Skeletal muscle satellite cell (primary cell): ENCODE measurements around the gene S100A9.
"Not testable (repeated sequence)": the region's sequence is repeated elsewhere in the genome, so short reads cannot be mapped to it uniquely, and the experiment has no call there.

Experiments used
- H3K27me3 ChIP-seq: 2 replicates; pipeline ENCODE4 v1.7.0; 2013; ENCODE audit warnings: low read length; ENCODE audit not compliant: control insufficient read depth, insufficient read depth
- H3K36me3 ChIP-seq: 2 replicates; pipeline ENCODE4 v1.7.0; 2013; ENCODE audit warnings: mild to moderate bottlenecking, control low read depth, low read length; ENCODE audit not compliant: insufficient read depth
- H3K4me1 ChIP-seq: 2 replicates; pipeline ENCODE4 v1.7.0; 2013; ENCODE audit warnings: low read length; ENCODE audit not compliant: control insufficient read depth, insufficient read depth
- H3K4me2 ChIP-seq: 2 replicates; pipeline ENCODE4 v1.7.0; 2013; ENCODE audit warnings: mild to moderate bottlenecking, low read length
- H3K4me3 ChIP-seq: 2 replicates; pipeline ENCODE4 v1.7.0; 2013; ENCODE audit warnings: low read length
- H3K9ac ChIP-seq: 2 replicates; pipeline ENCODE4 v1.7.0; 2013; ENCODE audit warnings: mild to moderate bottlenecking, low read depth, low read length, moderate library complexity
- H3K9me3 ChIP-seq: replicated peaks from 2 replicates; pipeline ENCODE4 v1.7.0; 2013; ENCODE audit warnings: mild to moderate bottlenecking, control low read depth, low read length

S100A9 gene

GRCh38 chr1:153346077-153346723 is 11.5 kb upstream of the S100A9 start:
- Histone ChIP-seq H3K9me3 (no peaks in the 10 kb centered on the region), H3K36me3 (no peaks in the 10 kb centered on the region), H3K4me3 (no peak overlapping the region), H3K4me1 (no peaks in the 10 kb centered on the region), H3K4me2 (no peak overlapping the region), H3K27me3 (peaks cover 74% of the 10 kb centered on the region), H3K9ac (no peak overlapping the region)

DNA sequence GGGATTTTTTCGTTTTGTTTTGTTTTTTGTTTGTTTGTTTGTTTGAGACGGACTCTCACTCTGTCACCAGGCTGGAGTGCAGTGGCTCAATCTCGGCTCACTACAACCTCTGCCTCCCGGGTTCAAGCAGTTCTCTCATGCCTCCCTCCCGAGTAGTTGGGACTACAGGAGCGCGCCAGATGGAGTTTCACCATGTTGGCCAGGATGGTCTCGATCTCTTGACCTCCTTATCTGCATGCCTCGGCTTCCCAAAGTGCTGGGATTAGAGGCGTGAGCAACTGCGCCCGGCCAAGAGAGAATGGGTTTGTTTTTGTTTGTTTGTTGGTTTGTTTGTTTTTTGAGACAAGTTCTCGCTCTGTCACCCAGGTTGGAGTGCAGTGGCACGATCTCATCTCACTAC is 10.6 kb upstream of the S100A9 start:
- H3K36me3 ChIP-seq, H3K9ac ChIP-seq, H3K4me3 ChIP-seq, H3K4me1 ChIP-seq, H3K4me2 ChIP-seq, H3K9me3 ChIP-seq: not testable (repeated sequence)
- H3K27me3 ChIP-seq, result peaks cover 67% of the 10 kb centered on the region

GRCh38 chr1:153347856-153348255 is 9.8 kb upstream of the S100A9 start:
- no peaks in the 10 kb centered on the region for H3K9me3 ChIP-seq
- no peak overlapping the region for H3K4me3 ChIP-seq
- H3K4me1 ChIP-seq, result no peaks in the 10 kb centered on the region
- H3K9ac ChIP-seq, result no peak overlapping the region
- H3K36me3 ChIP-seq, result no peaks in the 10 kb centered on the region
- H3K4me2 ChIP-seq, result no peak overlapping the region
- peaks cover 61% of the 10 kb centered on the region for H3K27me3 ChIP-seq

- Histone ChIP-seq H3K4me3 (no peak within 1 kb of the TSS), H3K4me1 (no peaks in the 10 kb centered on the region), H3K4me2 (no peak within 1 kb of the TSS), H3K9me3 (no peaks in the 10 kb centered on the region), H3K9ac (no peak within 1 kb of the TSS), H3K36me3 (no peaks in the 10 kb centered on the region), H3K27me3 (peaks cover 58% of the 10 kb centered on the region)
Observed at GRCh38 chr1:153348511-153349362, 8.9 kb upstream of the S100A9 start, which contains the start of gene PGLYRP4. Gene PGLYRP4, minus strand, starts transcription at chr1:153348841. Its CDS starts 909 bp downstream, at chr1:153347932.

DNA sequence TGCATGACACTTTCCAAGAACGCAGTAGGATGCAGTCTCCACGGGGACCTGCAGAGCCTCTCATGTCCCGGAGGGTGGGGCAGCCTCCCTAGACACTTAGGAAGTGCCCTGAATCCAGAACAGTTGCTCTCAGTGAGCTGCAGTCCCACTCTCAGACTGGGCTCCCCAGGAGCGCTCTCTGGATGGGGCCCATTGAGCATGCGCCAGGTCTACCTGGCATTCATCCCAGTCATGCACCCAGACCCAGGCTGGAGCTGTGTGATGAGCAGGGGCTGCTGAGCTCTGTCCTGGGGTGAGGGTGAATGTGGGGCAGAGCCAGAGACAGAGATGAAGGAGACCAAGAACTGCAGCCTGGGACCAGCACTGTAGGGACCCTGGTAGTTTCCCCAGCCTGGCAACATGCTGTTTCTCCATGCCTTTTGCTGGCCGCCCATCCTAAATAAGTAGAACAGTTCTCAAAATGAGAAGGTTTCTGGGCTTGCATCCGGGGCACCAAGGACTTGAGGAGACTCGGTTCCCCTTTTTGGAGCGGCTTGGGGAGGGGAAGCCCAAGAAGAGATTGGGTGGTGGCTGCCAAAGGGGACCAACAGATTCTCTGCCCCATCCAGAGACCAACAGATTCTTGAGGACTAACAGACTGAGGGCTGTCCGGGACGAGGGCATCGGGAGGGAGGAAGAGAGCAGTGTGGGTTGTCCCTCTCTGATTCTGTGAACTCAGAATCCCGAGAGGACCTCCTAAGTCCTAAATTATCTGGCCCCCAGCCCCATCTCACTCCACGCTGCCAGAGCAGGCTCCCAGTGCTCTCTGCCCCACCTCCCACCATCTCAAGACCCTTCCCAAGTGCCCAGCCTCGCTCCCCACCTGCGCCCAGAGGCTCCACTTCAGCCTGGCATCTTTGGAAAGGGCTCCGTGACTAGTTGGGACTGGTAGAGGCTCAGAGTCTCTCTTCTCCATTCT is 8.0 kb upstream of the S100A9 start:
- Histone ChIP-seq H3K27me3 (peaks cover 55% of the 10 kb centered on the region), H3K9me3 (no peaks in the 10 kb centered on the region), H3K4me3 (no peak overlapping the region), H3K9ac (no peak overlapping the region), H3K4me1 (no peaks in the 10 kb centered on the region), H3K36me3 (no peaks in the 10 kb centered on the region), H3K4me2 (no peak overlapping the region)

DNA sequence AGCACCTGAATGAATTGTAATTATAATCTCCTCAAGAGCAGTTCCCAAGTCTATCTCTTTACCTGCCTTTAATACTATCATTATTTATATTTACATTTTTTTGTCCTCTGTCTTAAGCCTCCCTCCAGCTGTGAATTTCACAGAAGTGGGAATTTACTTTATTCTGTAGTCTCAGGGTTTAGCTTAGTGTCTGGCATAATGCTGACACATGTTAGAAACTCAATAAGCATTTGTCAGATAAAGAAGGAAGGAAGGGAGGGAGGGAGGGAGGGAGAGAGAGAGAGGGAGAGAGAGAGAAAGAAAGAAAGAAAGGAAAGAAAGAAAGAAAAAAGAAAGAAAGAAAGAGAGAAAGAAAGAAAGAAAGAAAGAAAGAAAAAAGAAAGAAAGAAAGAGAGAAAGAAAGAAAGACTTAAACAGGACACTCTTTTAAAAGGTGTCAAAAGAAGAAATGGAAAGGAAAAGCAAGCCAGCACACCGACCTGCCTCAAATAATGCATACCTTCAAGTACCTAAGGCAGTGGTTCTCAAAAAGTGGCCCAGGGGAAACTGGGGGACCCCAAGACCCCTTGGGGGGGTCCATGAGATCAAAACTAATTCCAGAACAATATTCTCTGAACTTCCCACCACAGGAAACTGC is 7.2 kb upstream of the S100A9 start:
- no peaks in the 10 kb centered on the region for H3K9me3 ChIP-seq
- H3K4me3 ChIP-seq, result no peak overlapping the region
- H3K9ac ChIP-seq, result no peak overlapping the region
- no peaks in the 10 kb centered on the region for H3K4me1 ChIP-seq
- no peak overlapping the region for H3K4me2 ChIP-seq
- H3K36me3 ChIP-seq, result no peaks in the 10 kb centered on the region
- H3K27me3 ChIP-seq, result peaks cover 50% of the 10 kb centered on the region

- H3K4me1 ChIP-seq, result no peaks in the 10 kb centered on the region
- H3K9ac ChIP-seq, result no peak overlapping the region
- H3K27me3 ChIP-seq, result peaks cover 47% of the 10 kb centered on the region
- H3K36me3 ChIP-seq, result no peaks in the 10 kb centered on the region
- H3K9me3 ChIP-seq, result no peaks in the 10 kb centered on the region
- no peak overlapping the region for H3K4me2 ChIP-seq
- no peak overlapping the region for H3K4me3 ChIP-seq
Observed at GRCh38 chr1:153352523-153352922, 5.1 kb upstream of the S100A9 start.

GRCh38 chr1:153353226-153353947 is 4.3 kb upstream of the S100A9 start:
- no peak overlapping the region for H3K4me3 ChIP-seq
- H3K4me1 ChIP-seq, result no peaks in the 10 kb centered on the region
- H3K4me2 ChIP-seq, result no peak overlapping the region
- H3K9me3 ChIP-seq, result no peaks in the 10 kb centered on the region
- no peaks in the 10 kb centered on the region for H3K36me3 ChIP-seq
- H3K27me3 ChIP-seq, result peaks cover 38% of the 10 kb centered on the region
- no peak overlapping the region for H3K9ac ChIP-seq

GRCh38 chr1:153354515-153355193 is 3.0 kb upstream of the S100A9 start:
- Histone ChIP-seq H3K4me2 (no peak overlapping the region), H3K9ac (no peak overlapping the region), H3K9me3 (no peaks in the 10 kb centered on the region), H3K4me3 (no peak overlapping the region), H3K36me3 (no peaks in the 10 kb centered on the region), H3K27me3 (peaks cover 31% of the 10 kb centered on the region), H3K4me1 (no peaks in the 10 kb centered on the region)

DNA sequence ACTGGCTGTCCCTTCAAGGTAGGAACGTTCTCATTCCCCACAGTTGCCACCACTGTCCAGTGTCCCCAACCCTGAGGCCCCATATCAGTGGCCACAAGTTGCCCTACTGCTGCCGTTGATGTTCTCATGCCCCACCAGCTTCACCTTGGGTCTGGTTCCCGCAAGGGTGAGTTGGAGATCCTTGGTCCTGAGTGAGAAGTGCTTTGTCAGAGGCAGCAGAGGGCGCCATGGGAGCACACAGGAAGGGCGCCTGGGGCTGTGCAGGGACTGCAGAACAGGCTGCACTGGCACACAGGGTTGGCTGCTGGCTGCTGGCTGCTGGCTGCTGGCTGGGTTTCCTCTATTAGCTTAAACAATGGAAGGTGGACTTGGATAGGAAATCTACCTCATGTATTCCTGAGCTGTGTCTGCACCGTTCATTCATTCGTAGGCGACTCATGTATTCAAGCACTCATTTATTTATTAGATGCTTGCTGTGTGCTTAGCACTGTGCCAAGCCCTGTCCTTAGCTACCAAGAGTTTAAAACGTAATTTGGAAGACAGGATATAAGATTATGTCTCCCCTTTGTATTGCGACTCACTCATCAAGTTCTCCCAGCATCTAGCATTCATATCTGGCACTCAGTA is 2.1 kb upstream of the S100A9 start:
- H3K4me3 ChIP-seq, result no peak overlapping the region
- H3K36me3 ChIP-seq, result no peaks in the 10 kb centered on the region
- peaks cover 27% of the 10 kb centered on the region for H3K27me3 ChIP-seq
- H3K9me3 ChIP-seq, result no peaks in the 10 kb centered on the region
- H3K4me2 ChIP-seq, result no peak overlapping the region
- no peaks in the 10 kb centered on the region for H3K4me1 ChIP-seq
- no peak overlapping the region for H3K9ac ChIP-seq
